Spleen (tissue), 7 donors: ENCODE data around the gene CTNNA1.

ENCODE experiments used
- CTCF ChIP-seq, 11 experiments: fragments of 200-600 bp in 7 of 11; fragments of 450-650 bp in 4 of 11; sonication (generic) in 4 of 11; IDR thresholded peaks in 8 of 11; conservative IDR thresholded peaks in 3 of 11; 1 replicate in 7 of 11; 2 replicates in 4 of 11; pipeline versions ENCODE4 v1.4.0 to v1.8.0; 2016 to 2021; ENCODE audit warnings: antibody characterized with exemption in 11 of 11, inconsistent platforms in 4 of 11, mild to moderate bottlenecking in 1 of 11
- POLR2A ChIP-seq, 3 donors: fragments of 450-650 bp; IDR thresholded peaks; one replicate each; pipeline ENCODE4 v1.5.1; 2017; ENCODE audit warnings: antibody characterized with exemption in 3 of 3, mild to moderate bottlenecking in 1 of 3
- donor health status: DM: no; HTN: no; CAD: no; lungs with moderate emphysema.
- donor health status: DM: no; HTN: no; CAD: no.
- donor health status: DM: no; HTN: no; CAD: no.

- no peak for TF ChIP-seq POLR2A (IDR thresholded peaks at IDR 0.05)
- no peak for TF ChIP-seq CTCF (IDR thresholded peaks at IDR 0.05 in 8 of 11, conservative IDR thresholded peaks at IDR 0.05 in 3 of 11)
Measured at GRCh38 chr5:138708791-138709190, 44.4 kb upstream of the CTNNA1 start.
